GM12891 (cell line): Measurements from ENCODE around the gene SPEN.

Experiments
- PAX5 ChIP-seq: IDR thresholded peaks from 2 replicates; pipeline ENCODE4 v1.6.1; 2011; ENCODE audit warnings: low read length, moderate library complexity, mild to moderate bottlenecking; ENCODE audit not compliant: insufficient read depth, severe bottlenecking
- POLR2A ChIP-seq: IDR thresholded peaks from 2 replicates; pipeline ENCODE4 v1.6.1; 2011; ENCODE audit warnings: low read depth, low read length, control low read depth
- POLR2AphosphoS5 ChIP-seq: IDR thresholded peaks from 2 replicates; pipeline ENCODE4 v1.6.1; 2011; ENCODE audit warnings: low read depth, low read length, control low read depth
- POU2F2 ChIP-seq: IDR thresholded peaks from 2 replicates; pipeline ENCODE4 v1.6.1; 2011; ENCODE audit warnings: low read depth, mild to moderate bottlenecking, control low read depth, low read length, moderate library complexity
- SPI1 ChIP-seq: IDR thresholded peaks from 2 replicates; pipeline ENCODE4 v1.6.1; 2011; ENCODE audit warnings: low read depth, low read length, control low read depth
- TAF1 ChIP-seq: IDR thresholded peaks from 2 replicates; pipeline ENCODE4 v1.6.1; 2011; ENCODE audit warnings: low read depth, low read length, control low read depth

DNA sequence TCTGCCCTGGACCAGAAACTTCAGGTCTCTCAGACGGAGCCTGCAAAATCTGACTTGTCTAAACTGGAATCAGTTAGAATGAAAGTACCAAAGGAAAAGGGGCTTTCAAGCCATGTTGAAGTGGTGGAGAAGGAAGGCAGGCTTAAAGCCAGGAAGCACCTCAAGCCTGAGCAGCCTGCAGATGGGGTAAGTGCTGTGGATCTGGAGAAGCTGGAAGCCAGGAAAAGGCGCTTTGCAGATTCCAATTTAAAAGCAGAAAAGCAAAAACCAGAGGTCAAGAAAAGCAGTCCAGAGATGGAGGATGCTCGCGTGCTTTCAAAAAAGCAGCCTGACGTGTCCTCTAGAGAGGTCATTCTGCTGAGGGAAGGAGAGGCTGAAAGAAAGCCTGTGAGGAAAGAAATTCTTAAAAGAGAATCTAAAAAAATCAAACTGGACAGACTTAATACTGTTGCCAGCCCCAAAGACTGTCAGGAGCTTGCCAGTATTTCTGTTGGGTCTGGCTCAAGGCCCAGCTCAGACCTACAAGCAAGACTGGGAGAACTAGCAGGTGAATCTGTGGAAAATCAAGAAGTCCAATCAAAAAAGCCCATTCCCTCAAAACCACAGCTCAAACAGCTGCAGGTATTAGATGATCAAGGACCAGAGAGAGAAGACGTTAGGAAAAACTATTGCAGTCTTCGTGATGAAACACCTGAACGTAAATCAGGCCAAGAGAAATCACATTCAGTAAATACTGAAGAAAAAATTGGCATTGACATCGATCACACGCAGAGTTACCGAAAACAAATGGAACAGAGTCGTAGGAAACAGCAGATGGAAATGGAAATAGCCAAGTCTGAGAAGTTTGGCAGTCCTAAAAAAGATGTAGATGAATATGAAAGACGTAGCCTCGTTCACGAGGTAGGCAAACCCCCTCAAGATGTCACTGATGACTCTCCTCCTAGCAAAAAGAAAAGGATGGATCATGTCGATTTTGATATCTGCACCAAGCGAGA is 81.8 kb downstream of the SPEN start:
- TF ChIP-seq POLR2A, result no peak
- TF ChIP-seq POU2F2, result no peak
- no peak for TF ChIP-seq POLR2AphosphoS5
- TF ChIP-seq TAF1, result no peak
- TF ChIP-seq SPI1, result no peak
- no peak for TF ChIP-seq PAX5
